Osteoblast (primary cell): ENCODE data around the gene NKAIN2. TPM values are rescaled to one million over a fixed set of nuclear protein-coding genes. Genes with fewer than 3 reads are reported as not detected.

Experiments used
- DNase-seq: peaks from one replicate; pipeline ENCODE4 v3.0.0; 2011; ENCODE audit warnings: low spot score, mixed read lengths; ENCODE audit not compliant: insufficient read length; ENCODE audit errors: missing footprints
- H2AFZ ChIP-seq: 2 replicates; pipeline ENCODE4 v1.6.0; 2011; ENCODE audit warnings: mild to moderate bottlenecking, low read length
- H3K27ac ChIP-seq: 2 replicates; pipeline ENCODE4 v1.5.1; 2011; ENCODE audit warnings: mild to moderate bottlenecking, low read depth, low read length, moderate library complexity
- H3K27me3 ChIP-seq: 2 replicates; pipeline ENCODE4 v1.6.0; 2012; ENCODE audit warnings: mild to moderate bottlenecking, control low read depth, inconsistent platforms, low read length, moderate library complexity; ENCODE audit not compliant: insufficient read depth
- H3K36me3 ChIP-seq: 2 replicates; pipeline ENCODE4 v1.5.1; 2011; ENCODE audit warnings: mild to moderate bottlenecking, low read length, control low read depth, moderate library complexity; ENCODE audit not compliant: insufficient read depth
- H3K4me1 ChIP-seq: 2 replicates; pipeline ENCODE4 v1.5.1; 2011; ENCODE audit warnings: mild to moderate bottlenecking, low read length, control low read depth, moderate library complexity; ENCODE audit not compliant: insufficient read depth
- H3K4me2 ChIP-seq: 2 replicates; pipeline ENCODE4 v1.6.0; 2011; ENCODE audit warnings: mild to moderate bottlenecking, low read length; ENCODE audit not compliant: insufficient read depth
- H3K4me3 ChIP-seq: fragments of 200-600 bp; sonication (generic); 3 replicates; pipeline ENCODE4 v1.5.1; 2012; ENCODE audit warnings: mild to moderate bottlenecking, low read length, inconsistent platforms; ENCODE audit not compliant: insufficient read depth
- H3K79me2 ChIP-seq: 2 replicates; pipeline ENCODE4 v1.6.0; 2012; ENCODE audit warnings: mild to moderate bottlenecking, low read length, control low read depth, inconsistent platforms; ENCODE audit not compliant: insufficient read depth
- H3K9me3 ChIP-seq: 2 replicates; pipeline ENCODE4 v1.5.1; 2011; ENCODE audit warnings: low read depth, low read length, control low read depth
- H4K20me1 ChIP-seq: 2 replicates; pipeline ENCODE4 v1.6.0; 2012; ENCODE audit warnings: mild to moderate bottlenecking, low read length, control low read depth; ENCODE audit not compliant: insufficient read depth
- CTCF ChIP-seq: IDR thresholded peaks from 2 replicates; pipeline ENCODE4 v1.5.1; 2011; ENCODE audit warnings: mild to moderate bottlenecking, low read depth, low read length, moderate library complexity; ENCODE audit errors: extremely low read depth
- total RNA-seq: library from RNA; depleted of rRNA; stranded (reverse); fragments of >200 nt; gene quantifications from 2 replicates; pipeline ENCODE4 v1.2.3, GENCODE V29; 2012

The NKAIN2 gene
- total RNA-seq, 1 donor = under 0.01 TPM

DNA sequence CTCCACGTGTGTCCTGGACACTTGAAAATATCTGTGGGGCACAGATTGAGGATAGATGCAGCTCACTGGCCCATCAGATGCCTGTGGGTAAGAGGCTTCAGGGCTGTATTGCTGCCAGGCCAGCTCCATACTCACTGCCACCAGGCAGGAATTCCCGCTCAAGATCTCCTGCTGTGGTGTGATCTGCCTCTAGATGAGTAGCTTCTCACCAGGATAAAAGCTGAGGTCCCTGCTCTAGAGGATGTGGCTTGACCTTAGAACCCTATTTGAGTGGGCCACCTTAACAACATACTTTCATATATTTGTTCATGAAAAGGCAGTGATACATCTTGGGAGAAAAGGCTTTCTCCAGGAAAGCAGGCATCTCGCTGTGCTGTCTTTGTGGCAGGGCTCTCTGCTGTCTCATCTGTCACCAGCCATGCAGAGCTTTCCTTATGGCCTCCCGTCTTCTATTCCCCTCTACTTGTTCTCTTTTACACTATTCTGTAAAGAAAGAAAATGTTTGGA is 992.9 kb downstream of the NKAIN2 start:
- no peak overlapping the region for H3K4me3 ChIP-seq
- no peak overlapping the region for H3K4me2 ChIP-seq
- no peaks in the 10 kb centered on the region for H3K27me3 ChIP-seq
- no peak for TF ChIP-seq CTCF
- H2AFZ ChIP-seq = no peak overlapping the region
- H3K79me2 ChIP-seq = no peaks in the 10 kb centered on the region
- no peaks in the 10 kb centered on the region for H3K9me3 ChIP-seq
- H3K27ac ChIP-seq = no peak overlapping the region
- no peak for DNase-seq
- no peaks in the 10 kb centered on the region for H4K20me1 ChIP-seq
- H3K36me3 ChIP-seq = no peaks in the 10 kb centered on the region
- H3K4me1 ChIP-seq = no peaks in the 10 kb centered on the region

DNA sequence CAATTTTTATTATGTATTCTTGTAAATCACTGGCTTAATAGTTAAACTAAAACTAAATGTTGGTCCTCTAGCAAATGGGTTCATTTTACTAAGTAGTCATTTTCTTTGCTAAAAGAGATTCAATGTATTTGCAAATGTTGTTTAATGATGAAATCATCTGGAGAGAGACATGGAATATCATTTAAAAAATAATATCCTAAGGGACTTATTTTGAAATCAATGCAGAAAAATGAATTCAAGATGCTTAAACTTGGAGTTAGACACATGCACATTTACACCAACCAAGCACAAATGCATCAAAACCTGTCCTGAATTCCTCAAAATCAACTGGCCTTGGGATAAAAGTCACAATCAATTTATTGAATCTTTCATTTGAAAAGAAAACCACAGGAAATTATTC is 993.6 kb downstream of the NKAIN2 start:
- no peak for DNase-seq
- no peak overlapping the region for H3K4me2 ChIP-seq
- no peaks in the 10 kb centered on the region for H3K36me3 ChIP-seq
- no peaks in the 10 kb centered on the region for H3K4me1 ChIP-seq
- no peaks in the 10 kb centered on the region for H3K79me2 ChIP-seq
- no peak for TF ChIP-seq CTCF
- no peak overlapping the region for H2AFZ ChIP-seq
- H3K4me3 ChIP-seq = no peak overlapping the region
- no peaks in the 10 kb centered on the region for H3K27me3 ChIP-seq
- H3K9me3 ChIP-seq = no peaks in the 10 kb centered on the region
- H3K27ac ChIP-seq = no peak overlapping the region
- no peaks in the 10 kb centered on the region for H4K20me1 ChIP-seq

DNA sequence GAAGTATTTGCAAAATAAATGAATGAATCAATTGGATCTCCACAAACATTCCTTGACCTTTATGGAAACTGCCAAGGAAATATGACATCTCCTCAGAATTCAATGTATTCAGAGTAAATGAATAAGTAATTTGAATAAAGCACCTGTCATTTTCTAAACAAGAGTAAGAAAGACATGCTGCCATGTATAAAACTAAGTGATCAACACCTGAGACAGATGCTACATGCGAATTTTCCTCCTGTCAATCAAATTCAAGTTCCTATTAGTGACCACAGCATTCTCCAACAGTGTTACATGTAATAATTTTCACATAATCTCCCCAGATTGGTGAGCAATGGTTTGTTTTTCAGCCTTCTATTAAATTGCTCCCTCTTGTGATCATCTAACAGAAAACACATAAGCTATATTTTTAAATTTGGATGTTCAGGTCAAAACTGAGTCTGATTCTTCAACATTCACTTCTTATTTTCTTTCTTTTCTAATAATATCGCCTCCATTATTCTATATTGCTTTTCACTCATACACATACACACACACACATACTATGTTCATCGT is 995.4 kb downstream of the NKAIN2 start:
- Histone ChIP-seq H3K4me3 (no peak overlapping the region), H4K20me1 (no peaks in the 10 kb centered on the region), H3K4me2 (no peak overlapping the region), H2AFZ (no peak overlapping the region), H3K36me3 (no peaks in the 10 kb centered on the region), H3K27ac (no peak overlapping the region), H3K79me2 (no peaks in the 10 kb centered on the region), H3K9me3 (no peaks in the 10 kb centered on the region), H3K27me3 (peaks cover 2% of the 10 kb centered on the region), H3K4me1 (no peaks in the 10 kb centered on the region)
- no peak for DNase-seq
- peak; percentile 38 for TF ChIP-seq CTCF

GRCh38 chr6:124799638-124800037 is 996.0 kb downstream of the NKAIN2 start:
- Histone ChIP-seq H2AFZ (no peak overlapping the region), H3K9me3 (no peaks in the 10 kb centered on the region), H3K79me2 (no peaks in the 10 kb centered on the region), H4K20me1 (no peaks in the 10 kb centered on the region), H3K4me1 (no peaks in the 10 kb centered on the region), H3K4me3 (no peak overlapping the region), H3K36me3 (no peaks in the 10 kb centered on the region), H3K27me3 (peaks cover 2% of the 10 kb centered on the region), H3K4me2 (no peak overlapping the region), H3K27ac (no peak overlapping the region)
- no peak for TF ChIP-seq CTCF
- no peak for DNase-seq
